Prostate gland (tissue), 2 donors: ENCODE measurements around the gene HS3ST3A1. TPM values are rescaled to one million over a fixed set of nuclear protein-coding genes. Genes with fewer than 3 reads are reported as not detected.

Experiments
- DNase-seq: peaks from one replicate; pipeline ENCODE4 v3.0.0-alpha.2; 2019; ENCODE audit warnings: low spot score
- H3K27ac ChIP-seq, 2 donors: fragments of 200-600 bp; sonication (generic); 2 replicates each; pipeline ENCODE4 v1.5.1; 2017 to 2019
- H3K27me3 ChIP-seq: fragments of 200-600 bp; sonication (generic); replicated peaks from 2 replicates; pipeline ENCODE4 v1.5.1; 2019; ENCODE audit not compliant: insufficient read depth
- H3K36me3 ChIP-seq, 2 donors: fragments of 200-600 bp; sonication (generic); 1 replicate in 1 of 2; 2 replicates in 1 of 2; pipeline versions ENCODE4 v1.5.1 to v1.8.1; 2017 to 2019
- H3K4me1 ChIP-seq: fragments of 200-600 bp; sonication (generic); replicated peaks from 2 replicates; pipeline ENCODE4 v1.5.1; 2019
- H3K4me3 ChIP-seq, 2 donors: fragments of 200-600 bp; sonication (generic); 2 replicates each; pipeline ENCODE4 v1.5.1; 2017 to 2019
- H3K9me3 ChIP-seq: fragments of 200-600 bp; sonication (generic); 2 replicates; pipeline ENCODE4 v1.5.1; 2017
- POLR2A ChIP-seq: fragments of 450-650 bp; IDR thresholded peaks from one replicate; pipeline ENCODE4 v1.6.1; 2016; ENCODE audit warnings: antibody characterized with exemption, mild to moderate bottlenecking
- POLR2AphosphoS5 ChIP-seq: sonication (generic); formaldehyde crosslinking; IDR thresholded peaks from one replicate; pipeline ENCODE4 v1.6.1; 2017; ENCODE audit warnings: antibody characterized with exemption
- WGBS: methylation state at CpG from one replicate; pipeline ENCODE4 v1.1.5; 2018; 5-methylcytosine and 5-hydroxymethylcytosine counted together
- intact Hi-C: fragments of 100-400 bp; cut with DNase I; formaldehyde crosslinking; loops from one replicate; pipeline ENCODE4 v1.14.2; 2022
- total RNA-seq, 2 donors: library from RNA; depleted of rRNA; stranded (reverse); fragments of >200 nt; gene quantifications; one replicate each; pipeline ENCODE4 v1.1.0, GENCODE V29; 2016
- TF ChIP-seq, protein P1 (sequence below), 4 experiments: fragments of 200-600 bp in 2 of 4; fragments of 450-650 bp in 2 of 4; sonication (generic) in 2 of 4; IDR thresholded peaks; 1 replicate in 3 of 4; 2 replicates in 1 of 4; pipeline ENCODE4 v1.5.1; 2016 to 2019; ENCODE audit warnings: antibody characterized with exemption in 4 of 4, mild to moderate bottlenecking in 2 of 4, moderate library complexity in 2 of 4

HS3ST3A1 gene
- total RNA-seq, 2 donors from 2014 or later = 3.1 to 14.3 TPM

DNA sequence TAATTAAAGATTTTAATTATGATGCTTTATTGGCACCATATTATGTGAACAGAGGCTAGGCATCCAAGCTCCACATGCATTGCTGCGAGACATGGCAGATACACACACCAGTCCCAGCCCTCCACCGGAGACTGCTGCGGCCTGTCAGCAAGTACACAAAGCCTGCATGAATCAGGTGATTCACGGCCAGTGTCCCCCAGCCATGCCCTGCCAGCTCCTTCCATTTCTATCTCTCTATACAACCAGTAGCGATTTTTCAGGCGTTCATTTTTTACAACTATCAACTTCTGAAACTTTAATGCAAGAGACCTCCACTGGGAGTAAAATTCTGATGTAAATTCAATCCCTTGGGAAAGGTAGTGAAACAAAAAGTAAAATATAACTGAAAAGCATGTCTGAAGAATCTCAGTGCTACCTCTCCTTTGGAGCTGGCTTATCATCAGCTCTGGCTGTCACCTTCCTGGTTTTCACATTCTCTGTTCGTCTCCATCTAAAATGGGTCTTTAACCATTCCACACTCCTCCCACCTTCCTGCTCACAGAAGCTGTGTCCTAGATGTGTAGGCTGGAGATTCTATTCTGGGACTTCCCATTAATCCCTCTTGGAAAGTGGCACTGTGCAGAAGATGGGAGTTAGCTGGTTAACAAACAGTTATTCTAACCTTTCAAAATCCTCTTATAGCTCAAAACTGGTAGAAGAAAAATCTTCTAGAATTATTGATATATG is 32.2 kb downstream of the HS3ST3A1 start:
- TF ChIP-seq POLR2AphosphoS5 (no peak), POLR2A (no peak)
- TF ChIP-seq, protein P1, sequence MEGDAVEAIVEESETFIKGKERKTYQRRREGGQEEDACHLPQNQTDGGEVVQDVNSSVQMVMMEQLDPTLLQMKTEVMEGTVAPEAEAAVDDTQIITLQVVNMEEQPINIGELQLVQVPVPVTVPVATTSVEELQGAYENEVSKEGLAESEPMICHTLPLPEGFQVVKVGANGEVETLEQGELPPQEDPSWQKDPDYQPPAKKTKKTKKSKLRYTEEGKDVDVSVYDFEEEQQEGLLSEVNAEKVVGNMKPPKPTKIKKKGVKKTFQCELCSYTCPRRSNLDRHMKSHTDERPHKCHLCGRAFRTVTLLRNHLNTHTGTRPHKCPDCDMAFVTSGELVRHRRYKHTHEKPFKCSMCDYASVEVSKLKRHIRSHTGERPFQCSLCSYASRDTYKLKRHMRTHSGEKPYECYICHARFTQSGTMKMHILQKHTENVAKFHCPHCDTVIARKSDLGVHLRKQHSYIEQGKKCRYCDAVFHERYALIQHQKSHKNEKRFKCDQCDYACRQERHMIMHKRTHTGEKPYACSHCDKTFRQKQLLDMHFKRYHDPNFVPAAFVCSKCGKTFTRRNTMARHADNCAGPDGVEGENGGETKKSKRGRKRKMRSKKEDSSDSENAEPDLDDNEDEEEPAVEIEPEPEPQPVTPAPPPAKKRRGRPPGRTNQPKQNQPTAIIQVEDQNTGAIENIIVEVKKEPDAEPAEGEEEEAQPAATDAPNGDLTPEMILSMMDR (IDR thresholded peaks at IDR 0.05) = no peak
- Histone ChIP-seq H3K36me3 (no peaks in the 10 kb centered on the region), H3K27ac (no peak overlapping the region), H3K4me3 (no peak overlapping the region), H3K27me3 (no peaks in the 10 kb centered on the region), H3K9me3 (no peaks in the 10 kb centered on the region), H3K4me1 (no peaks in the 10 kb centered on the region)
- no peak for DNase-seq
- intact Hi-C loops = no loop called here
- WGBS = 28% methylated on average over 7 of the region's 7 CpGs

DNA sequence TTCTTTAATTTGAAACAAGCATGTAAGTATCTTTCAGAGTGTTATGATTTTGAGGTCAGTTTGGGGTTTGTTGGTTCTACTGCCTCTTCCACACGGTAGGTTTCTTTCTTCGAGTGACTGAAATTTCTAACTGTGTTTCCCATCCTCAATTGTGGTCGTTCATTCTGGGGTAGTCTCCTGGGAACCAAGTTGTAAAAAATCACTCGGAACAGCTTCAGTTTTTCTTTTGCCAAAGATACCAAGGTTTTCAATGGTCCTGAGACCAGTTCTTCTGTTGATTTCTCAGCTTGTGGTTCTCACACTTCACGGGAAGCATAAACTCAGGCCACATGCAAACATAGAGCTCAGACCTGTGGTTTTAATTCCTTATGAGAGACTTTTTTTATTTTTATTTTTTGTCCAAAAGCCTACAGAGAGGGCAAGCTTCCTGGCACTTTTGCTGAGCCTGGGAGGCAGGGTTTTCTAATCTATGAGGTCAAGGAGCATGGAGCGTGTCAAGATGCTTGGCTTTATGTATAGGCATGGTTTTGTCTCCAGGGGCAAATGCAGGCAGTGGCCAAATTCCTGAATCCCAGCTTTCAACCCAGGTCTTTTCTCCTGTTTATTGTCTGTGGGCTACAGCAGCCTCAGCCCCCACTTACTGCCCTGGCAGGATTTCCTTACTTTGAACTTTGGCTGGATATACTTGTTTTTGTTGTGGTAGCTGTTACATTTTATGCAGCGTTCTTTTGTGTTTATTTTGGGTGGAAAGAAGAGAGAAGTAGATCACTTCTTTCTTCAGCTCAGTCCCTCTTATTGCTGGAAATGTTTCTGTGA is 32.9 kb downstream of the HS3ST3A1 start:
- 57% methylated on average over 7 of the region's 7 CpGs for WGBS
- intact Hi-C loops = no loop called here
- no peak for DNase-seq
- no peaks in the 10 kb centered on the region for H3K9me3 ChIP-seq
- TF ChIP-seq POLR2A = no peak
- TF ChIP-seq, protein P1 (IDR thresholded peaks at IDR 0.05) = no peak
- no peak for TF ChIP-seq POLR2AphosphoS5
- no peak overlapping the region for H3K27ac ChIP-seq
- no peaks in the 10 kb centered on the region for H3K4me1 ChIP-seq
- H3K4me3 ChIP-seq = no peak overlapping the region
- H3K27me3 ChIP-seq = no peaks in the 10 kb centered on the region
- no peaks in the 10 kb centered on the region for H3K36me3 ChIP-seq

DNA sequence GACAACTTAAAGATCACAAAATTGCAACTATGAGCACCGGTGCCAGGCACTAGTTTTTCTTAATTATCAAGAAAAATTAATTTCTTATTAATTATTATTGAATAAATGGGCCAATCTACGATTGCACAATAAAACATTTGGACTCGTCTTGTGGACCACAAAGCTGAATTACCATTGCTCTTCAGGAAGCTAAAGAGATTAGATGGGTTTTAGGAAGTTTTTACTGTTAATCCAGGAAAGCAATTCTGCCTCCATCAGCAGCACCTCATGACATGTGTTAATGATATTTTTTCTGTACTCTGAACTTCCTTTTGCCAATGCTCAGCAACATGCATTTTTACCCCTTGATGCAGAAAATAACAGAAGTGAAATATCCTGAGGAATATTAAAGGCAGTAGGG is 37.9 kb downstream of the HS3ST3A1 start:
- DNase-seq = no peak
- H3K36me3 ChIP-seq = no peaks in the 10 kb centered on the region
- no peaks in the 10 kb centered on the region for H3K4me1 ChIP-seq
- whole genome bisulfite sequencing = 72% methylated on average over 3 of the region's 3 CpGs
- no peak overlapping the region for H3K27ac ChIP-seq
- intact Hi-C loops = no loop called here
- H3K9me3 ChIP-seq = no peaks in the 10 kb centered on the region
- no peak overlapping the region for H3K4me3 ChIP-seq
- H3K27me3 ChIP-seq = no peaks in the 10 kb centered on the region
- TF ChIP-seq, protein P1 (IDR thresholded peaks at IDR 0.05) = no peak
- TF ChIP-seq POLR2AphosphoS5 (no peak), POLR2A (no peak)

DNA sequence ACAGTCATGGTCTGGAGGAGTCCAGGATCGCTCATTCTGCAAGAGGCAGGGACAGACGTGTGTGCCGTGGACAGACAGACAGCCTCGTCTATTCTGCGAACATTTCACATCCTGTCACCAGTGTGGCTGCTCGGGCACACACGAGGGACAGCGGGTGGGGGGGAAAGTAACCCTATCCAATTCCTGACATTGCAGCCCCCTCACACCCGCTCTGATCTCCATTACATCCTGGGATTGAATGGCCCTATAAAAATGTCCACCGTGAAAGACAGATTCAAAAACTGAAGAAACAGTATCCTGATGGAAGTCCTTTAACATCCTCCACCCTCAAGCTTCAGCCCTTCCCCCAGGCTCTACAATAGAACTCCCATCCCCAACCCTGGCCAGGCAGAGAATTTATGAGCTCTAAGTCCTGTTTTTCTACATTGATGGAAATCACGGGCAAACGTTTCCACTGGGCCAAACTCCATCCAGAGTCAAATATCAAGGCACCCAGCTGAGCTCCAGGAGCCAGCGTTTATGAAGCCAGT is 39.4 kb downstream of the HS3ST3A1 start:
- 17% methylated on average over 13 of the region's 13 CpGs for WGBS
- TF ChIP-seq, protein P1 (IDR thresholded peaks at IDR 0.05) = no peak
- no peak for TF ChIP-seq POLR2A
- TF ChIP-seq POLR2AphosphoS5 = no peak

More for the DNA sequence above, 39.4 kb downstream of the HS3ST3A1 start:
- intact Hi-C loops = no loop called here
- H3K27ac ChIP-seq = peak overlapping the region in 1 of 2 donors; percentile 35
- no peak for DNase-seq
- no peak overlapping the region for H3K4me3 ChIP-seq
- no peaks in the 10 kb centered on the region for H3K36me3 ChIP-seq
- H3K27me3 ChIP-seq = no peaks in the 10 kb centered on the region
- no peaks in the 10 kb centered on the region for H3K4me1 ChIP-seq
- no peaks in the 10 kb centered on the region for H3K9me3 ChIP-seq
